Cerebellar nuclear complex (tissue), 1 donor: ENCODE data around the gene RBP4.

Experiments
- DNase-seq, 2 experiments: peaks; one replicate each; lab custom pipeline; 2025; lab: John Stamatoyannopoulos, UW

Gene RBP4

DNA sequence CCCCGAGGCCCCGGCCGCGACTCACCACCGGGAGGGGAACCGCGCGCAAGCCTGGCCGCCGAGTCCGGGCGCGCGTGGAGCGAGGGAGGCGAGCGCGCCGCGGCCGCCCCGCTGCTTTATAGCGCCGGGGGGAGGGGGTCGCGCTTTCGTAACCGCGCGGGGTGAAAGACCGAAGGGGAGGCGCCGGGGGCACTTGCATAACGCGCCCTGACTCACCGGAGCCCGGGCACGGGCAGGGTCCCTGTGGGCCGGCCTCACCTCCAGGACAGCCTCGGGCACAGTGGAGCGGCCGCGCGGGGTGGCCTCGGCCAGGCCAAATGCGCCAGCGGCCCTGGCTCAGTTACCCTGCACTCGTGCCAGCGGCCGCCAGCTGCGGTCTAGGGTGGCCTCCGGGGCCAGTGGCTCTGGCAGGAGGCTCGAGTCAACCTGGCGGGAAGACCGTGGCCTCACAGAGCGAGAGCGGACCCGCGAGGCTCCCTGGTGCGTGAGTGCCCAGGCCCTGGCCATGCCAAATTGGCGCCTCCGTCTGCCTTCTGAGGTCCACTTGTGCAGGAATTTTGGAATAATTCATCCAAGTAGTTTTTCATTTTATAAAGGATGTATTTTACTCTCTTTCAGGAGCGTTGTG is at the start of gene RBP4:
Gene RBP4 (minus strand): TSS at position 90 of the 628 bp plus-strand sequence. CDS start 207 bp downstream, outside the sequence.
- no peak for DNase-seq

DNA sequence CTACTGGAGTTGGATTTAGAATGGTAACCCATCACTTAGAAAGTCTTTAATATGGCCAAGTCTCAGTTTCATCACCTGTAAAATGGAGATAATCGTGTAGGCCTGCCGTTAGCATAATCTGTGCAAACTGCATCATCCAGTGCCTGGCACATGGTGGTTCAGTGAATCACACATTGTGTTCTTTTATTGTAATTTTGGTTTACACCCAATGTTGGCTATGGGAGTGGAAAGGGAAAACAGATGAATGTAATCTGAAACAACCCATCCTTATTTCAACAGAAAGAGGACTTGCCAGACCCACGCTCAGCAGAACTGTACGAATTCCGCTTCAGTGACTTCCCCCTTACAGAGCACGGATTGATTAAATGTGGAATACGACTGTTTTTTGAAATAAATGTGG is 38.8 kb upstream of the RBP4 start:
- no peak for DNase-seq

DNA sequence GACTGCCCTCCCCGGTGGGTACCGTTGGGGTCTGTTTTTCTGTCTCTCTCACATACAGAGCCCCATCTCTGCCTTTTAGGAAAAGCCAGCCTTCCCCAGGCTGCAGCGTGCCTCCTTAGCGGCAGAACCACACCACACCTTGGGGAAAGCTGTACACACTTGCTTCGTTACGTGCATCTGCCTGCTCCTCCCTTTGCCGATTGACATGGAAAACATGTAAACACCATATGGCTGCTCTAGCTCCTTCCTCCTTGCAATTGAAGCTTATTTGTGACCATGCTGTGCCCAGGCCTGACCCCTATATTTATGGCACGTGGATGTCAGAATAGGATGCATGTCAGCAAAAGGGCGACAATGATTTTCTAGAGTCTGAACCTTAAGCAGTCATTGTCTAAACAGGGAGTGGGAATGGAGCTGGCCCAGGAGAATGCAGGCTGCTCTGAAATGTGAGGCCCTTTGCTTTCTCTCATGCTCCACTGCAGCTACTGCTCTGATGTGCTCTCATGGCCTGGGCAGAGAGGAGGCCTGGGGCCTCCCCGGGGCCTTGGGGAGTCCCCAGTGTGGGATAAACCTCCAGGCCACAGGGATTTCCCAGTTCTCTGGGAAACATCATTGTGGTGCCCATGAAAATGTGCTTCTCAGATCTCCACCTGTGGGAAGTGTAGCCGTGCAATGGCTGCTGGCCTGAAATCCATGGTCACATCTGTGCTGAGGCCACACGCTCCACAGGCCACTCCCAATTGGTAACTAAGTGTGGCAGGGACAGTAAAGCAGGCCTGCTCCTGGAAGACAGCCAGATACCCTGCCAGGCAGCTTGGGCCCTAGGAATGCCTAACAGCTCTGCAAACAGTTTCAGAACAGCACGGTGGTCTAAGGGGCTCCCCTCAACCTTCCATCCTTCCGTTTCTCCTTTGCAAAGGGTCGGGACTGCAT is 29.9 kb upstream of the RBP4 start:
- DNase-seq = no peak

DNA sequence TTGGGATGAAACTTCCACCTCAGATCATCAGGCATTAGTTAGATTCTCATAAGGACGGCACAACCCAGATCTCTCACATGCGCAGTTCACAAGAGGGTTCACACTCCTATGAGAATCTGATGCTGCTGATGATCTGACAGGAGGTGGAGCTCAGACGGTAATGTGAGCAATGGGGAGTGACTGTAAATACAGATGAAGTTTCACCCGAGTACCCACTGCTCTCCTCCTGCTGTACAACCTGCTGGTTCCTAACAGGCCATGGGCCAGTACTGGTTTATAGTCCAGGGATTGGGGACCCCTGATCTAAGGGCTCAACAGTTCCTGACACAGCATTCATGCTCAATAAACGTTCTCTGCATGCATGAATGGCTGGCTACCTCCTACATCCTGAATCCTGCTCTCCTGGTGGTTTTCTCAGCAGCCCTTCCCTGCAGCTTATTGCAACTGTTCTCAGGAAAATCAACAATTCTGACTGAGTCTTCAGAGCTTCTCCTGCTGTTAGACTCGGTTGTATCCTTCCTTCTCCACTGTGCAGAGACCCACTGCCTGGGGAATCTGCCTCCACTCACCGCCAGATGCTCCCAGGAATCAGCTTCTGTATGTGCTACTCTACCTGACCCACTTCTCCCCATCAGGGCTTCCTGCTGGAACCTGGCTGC is 28.7 kb upstream of the RBP4 start:
- DNase-seq = no peak

DNA sequence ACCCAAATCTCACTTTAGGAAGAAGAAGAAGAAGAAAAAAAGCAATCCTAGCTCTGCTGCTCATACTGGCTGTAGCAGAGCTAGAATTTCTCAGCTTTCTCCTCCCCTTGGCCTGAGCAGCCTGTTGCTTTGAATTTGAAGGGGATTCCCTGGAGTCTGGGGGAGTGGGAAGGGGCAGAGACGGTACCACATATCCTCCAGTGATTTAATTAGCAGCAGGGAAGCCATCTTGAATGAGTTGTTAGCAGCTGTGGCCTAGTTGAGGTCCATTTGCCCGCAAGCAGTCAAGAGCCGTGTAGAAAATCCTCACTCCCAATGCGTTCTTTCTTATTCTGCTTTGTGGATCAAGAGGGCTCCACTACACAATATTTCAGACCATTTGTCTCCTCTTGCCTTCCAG is 27.8 kb upstream of the RBP4 start:
- no peak for DNase-seq

DNA sequence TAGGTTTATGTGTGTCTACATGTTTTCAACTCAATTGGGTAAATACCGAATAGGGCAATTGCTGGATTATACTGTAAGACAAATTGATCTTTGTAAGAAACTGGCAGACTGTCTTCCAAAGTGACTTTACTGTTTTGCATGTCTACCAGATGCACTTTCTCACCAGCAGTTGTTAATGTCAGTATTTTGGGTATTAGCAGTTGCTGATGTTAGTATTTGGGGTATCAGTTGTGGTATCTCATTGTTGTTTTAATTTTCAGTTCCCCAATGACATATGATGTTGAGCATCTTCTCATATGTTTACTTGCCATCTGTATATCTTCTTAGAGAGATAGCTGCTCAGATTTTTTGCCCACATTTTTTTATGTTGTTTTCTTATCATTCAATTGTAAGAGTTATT is 21.9 kb upstream of the RBP4 start:
- no peak for DNase-seq

DNA sequence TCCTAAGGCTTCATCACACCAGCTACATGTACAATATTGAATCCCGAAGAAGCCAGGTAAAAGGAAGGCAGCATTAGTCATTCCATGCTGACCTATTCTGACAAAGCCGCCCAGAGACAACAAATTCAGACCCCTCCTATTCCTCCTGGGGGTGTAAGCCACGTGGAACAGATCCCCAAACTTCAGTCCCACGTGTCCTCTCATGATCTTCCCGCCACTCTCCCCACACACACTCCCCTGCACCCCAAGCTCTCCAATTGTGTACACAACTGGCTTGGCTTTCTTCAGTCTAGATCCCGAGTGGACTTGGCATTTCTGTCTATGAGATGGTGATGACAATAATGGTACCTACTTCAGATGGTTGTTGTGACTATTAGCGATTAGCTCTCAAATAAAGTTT is 19.9 kb upstream of the RBP4 start:
- no peak for DNase-seq

DNA sequence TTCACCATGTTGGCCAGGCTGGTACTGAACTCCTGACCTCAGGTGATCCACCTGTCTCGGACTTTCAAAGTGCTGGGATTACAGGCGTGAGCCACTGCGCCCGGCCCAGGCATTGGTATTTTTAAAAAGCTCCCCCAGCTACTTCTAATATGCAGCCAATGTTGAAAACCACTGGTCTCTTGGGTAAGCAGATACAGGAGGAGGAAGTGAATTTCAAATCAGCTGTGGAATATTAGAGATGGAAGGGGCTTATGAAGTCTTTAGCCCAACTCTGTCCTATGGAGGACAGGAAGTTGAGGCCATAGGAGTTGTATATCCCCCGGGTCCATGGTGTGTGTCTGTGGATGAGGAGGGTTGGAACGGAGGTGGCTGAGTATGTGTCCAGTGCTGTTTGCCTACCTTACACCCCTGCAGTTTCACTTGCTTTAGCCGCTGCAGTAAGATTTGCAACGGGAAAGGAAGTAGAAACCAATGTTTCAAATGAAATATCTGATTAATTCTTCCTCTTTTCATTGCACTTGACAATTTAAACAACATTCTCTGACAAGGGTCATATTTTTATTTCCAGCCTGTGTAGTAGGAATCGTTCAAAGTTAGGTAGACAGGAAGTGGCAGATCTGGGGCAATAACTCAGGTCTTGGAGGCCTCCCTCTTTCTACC is 14.7 kb upstream of the RBP4 start:
- no peak for DNase-seq

DNA sequence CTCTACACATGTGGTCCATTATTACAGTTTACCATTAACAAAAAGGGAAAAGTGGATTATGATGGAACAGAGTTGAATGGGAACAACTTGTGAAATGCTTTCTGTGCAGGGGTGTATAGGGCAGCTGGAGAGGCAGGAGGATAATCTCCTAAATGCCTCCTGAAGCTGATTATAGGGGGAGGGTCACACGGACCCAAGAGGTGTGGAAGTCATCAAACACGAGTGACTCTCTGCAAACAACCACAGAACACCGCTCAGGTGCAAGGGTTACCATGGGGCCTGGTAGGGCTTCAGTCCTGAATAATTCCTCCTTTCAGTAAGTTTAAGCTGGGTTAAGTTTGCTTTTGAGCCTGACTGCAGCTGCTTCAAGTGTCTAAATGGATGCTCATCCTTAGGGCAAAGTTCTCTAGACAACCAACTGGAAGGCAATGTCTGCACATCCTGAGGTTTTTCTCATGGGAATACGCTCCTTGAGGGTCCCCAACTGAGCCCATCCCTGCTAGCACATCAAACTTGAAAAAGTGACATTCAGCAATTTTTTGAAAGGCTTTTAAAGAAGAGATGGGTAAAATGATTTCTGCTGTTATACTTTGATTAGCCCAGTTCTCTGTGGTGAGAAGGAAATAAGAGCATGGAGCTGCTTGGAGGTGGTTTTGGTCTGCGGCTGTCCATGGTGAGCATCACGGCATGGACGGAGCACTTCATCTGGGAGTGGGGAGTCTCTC is 13.2 kb upstream of the RBP4 start:
- no peak for DNase-seq

DNA sequence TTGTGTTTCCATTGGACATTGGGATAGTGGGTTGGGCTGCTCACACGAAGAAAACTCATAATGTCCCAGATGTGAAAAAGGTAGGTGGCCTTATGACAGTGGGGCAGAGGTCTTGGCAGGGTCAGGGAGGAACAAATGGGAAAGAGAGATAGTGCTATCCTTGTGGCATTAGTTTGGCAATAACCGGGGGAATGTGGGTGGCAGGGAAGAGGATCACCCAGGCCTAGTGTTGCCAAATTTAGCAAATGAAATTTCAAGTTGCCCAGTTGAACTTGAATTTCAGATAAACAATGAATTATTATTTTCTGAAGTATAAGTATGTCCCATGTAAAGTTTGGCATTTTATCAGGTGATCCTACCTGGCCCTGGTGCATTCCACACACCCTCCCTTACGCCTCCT is 12.1 kb upstream of the RBP4 start:
- DNase-seq = no peak

DNA sequence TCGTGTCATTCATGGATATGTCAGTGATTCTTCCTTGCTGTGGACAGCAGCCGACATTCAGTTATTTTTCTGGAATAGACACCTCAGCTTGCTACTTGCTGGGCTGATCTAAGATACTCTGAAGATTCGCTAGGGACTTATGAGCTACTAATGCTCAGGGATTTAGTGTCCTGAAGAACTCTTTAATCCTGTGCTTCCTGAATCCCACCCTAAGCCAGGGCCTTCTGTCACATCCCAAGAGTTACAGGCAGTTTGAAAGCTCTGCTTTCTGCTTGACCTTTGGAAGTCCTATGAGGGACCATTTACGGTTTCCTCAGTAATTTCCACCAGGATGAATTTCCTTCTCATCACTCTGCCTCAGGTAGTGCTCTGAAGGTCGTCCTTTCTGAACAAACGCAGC is 11.3 kb upstream of the RBP4 start, which contains the start of gene PDE6C:
Gene PDE6C (plus strand): TSS at position 227 of the 400 bp plus-strand sequence. CDS start 189 bp downstream, outside the sequence.
- no peak for DNase-seq

DNA sequence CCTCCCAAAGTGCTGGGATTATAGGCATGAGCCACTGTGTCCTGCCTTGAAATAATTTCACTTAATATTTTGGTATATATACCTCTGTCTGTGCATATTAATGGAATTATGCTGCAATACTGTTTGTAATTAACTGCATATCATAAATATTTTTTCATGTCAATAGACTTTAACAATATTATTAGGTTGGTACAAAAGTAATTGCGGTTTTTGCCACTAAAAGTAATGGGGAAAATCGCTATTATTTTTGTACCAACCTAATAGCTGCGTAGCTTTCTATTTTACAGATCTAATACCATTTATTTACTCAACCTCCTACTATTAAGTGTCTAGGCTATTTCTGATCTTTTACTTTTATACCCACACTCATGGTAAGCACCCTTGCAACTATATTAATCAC is 7.4 kb upstream of the RBP4 start:
- DNase-seq = no peak

DNA sequence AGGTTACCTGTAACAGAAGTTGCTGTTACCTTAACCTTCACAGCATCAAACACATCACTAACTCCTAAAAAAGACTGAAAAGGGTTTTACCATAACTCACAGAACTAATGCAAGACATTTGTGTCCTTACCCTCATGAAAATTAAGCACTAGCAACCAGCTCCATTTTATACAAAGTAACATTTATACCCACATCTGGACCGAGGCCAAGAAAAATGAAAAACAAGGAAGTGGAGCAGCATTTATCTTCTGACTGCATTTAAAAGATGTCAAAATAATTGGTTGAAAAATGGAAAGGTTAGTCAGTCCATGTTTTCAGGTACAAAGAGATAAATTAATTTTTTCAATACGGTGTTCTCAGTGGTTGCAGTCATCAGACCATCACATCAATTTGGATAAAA is 3.1 kb upstream of the RBP4 start:
- DNase-seq = no peak

DNA sequence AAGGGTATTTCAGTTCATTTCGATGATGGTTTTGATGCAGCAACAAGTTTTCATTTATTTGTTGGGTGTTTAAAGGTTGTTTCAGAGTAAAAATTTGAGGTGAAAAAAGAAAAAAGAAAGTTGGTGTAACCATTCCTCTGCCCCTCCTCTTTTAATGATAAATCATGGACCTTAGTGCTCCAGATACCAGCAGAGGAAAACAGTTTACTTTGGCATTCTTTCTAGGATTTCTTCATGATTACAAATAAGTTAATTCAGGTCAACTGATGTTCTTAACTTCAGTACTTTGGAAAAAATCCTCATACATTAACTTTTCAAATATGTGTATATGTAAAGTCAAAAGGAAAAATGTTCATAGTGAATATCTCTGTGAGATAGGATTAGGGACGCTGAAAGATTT is 2.0 kb upstream of the RBP4 start:
- DNase-seq = no peak

DNA sequence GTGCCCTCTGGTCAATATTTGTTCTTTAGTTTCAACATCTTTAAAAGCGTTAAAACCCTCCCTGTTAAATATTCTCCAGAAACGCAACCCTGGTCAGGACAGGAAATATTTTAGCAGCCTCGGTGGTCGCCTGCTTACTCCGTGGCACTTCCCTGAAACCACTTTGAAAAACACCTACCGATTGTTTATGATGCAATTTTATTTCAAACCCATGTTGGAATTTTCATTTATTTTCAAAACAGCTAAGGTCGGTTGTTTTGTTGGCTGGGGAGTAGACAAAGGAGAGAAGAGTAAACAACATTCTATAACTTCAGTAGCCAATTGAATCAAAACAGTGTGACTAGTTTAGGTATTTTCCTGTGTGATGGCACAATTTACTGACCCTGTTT is 733 bp upstream of the RBP4 start:
- DNase-seq = no peak

DNA sequence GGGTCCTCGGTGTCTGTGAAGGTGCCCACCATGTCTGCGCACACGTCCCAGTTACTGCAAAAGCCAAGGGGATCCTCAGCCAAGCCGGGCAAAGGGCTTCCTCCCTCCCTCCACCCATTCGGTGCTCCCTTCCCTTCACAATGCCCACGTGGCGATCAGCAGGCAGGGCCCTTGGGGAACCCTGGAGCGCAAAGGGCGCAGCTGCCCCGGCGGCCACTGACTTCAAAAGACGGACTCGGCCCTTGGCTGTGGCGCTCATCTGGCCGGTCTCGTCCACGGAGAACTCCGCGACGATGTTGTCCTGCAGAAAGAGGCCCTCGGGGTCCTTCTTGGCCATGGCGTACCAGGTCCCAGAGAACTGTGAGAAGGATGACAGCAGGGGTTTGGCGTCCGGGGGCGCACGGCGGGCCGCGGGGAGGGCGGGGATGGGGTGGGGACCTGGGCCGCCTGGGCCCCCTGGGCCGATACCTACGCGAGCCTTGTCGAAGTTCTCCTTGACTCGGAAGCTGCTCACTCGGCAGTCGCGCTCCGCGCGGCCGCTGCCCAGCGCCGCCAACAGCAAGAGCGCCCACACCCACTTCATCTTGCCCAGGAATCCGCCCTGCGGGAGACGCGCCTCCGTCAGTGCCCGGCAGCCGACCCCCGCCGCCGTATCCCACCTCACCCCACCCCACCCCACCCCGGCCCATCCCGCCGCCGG is 439 bp downstream of the RBP4 start:
- DNase-seq = no peak

DNA sequence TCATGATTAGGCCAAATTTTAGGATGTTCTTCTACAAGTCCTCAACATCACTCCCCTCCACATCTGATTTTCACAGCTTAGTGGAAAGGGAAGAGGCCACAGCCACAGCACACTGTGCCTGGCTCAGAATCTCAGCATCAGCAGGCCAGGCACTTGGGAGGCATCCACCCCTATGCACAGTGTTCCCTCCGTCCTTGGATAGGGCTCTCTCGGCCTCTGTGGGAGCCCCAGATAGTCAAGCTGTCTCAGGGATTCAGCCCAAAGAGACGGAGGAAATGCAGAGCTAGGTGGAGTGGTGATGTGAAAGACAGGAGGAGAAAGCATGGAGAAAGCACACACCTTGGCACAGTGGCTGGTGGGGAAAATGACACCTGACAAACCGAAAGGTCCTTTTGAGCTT is 1.3 kb downstream of the RBP4 start:
- no peak for DNase-seq

DNA sequence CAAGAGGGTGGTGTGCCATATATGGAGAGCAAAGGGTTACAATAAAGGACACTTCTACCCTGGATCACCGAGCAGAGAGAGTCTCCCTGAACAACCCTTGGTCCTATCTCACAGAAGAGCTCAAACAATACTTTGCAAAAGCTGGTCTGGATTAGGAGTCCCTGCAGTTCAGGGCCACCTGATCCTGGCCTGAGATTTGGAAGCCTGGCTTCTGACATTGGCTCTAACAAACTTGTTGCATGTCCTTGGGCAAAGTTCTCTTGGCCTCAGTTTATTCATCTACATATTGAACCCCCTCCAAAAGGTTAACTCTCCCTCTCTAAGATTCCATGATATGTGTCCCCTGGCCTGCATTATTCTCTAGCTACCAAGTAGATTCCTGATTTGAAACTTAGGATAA is 1.7 kb downstream of the RBP4 start:
- DNase-seq = no peak

DNA sequence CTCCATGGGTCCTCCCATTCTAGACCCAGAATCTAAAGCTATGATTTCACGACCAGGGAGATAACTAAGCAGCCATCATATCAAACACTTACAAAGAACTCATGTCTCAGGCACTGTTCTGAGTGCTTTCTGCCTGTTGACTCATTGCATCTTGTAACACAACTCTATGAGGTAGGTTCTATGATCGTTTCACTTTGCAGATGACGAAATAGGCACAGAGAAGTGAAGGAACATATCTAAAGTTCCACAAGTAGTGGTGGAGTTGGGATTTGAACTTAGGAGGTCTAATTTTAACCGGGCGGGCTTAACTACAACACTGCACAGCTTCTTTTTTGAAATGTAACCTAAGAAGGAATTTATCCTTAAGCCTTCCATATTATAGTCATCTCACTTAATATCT is 2.9 kb downstream of the RBP4 start:
- no peak for DNase-seq

DNA sequence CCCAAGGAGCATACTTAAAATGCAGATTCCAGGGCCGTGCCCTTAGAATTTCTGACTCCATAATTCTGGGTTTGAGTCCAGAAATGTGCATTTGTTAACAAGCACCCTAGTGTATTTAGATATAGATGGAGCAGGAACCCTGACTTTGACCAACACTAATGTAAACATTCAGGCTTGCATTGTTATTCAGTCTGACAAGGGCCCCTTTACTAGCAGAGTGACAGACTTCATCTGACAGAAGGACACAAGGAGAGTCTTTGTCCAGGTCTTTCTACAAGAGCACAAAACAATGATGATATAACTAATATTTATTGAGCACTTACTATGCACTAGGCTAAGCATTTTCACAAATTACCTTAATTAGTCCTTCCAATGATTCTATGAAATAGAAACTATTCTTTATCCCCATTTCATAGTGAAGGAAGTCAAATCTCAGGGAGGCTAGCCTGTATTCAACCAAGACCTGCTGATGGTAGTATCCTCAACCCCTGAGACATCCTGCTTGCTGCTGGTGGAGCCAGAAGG is 3.9 kb downstream of the RBP4 start:
- no peak for DNase-seq

DNA sequence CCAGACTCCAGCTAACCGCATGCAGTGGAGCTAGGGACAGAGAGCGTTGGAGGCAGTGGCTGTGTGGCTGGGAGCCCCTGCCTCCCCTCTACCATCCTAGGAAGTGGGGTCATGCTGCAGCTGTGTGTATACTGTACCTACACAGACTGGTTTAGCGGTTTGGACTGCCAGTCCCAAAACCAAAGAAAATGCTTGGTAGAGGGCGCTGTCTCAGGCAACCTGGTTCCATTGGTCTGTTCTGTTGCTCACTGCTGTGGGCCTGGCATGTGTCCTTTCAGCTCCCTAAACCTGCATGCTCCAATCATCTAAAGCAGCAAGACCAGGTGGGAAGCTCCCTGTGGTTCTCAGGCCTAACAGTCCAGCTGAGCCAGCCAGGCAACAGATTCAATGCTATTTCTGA is 4.5 kb downstream of the RBP4 start:
- no peak for DNase-seq
